ENCODE data around the gene PLEKHA4. TPM values are rescaled to one million over a fixed set of nuclear protein-coding genes. Genes with fewer than 3 reads are reported as not detected.

The PLEKHA4 gene
- total RNA-seq, 4 donors from 2014 or later: 7.3 to 18.7 (median 14.9) TPM

DNA sequence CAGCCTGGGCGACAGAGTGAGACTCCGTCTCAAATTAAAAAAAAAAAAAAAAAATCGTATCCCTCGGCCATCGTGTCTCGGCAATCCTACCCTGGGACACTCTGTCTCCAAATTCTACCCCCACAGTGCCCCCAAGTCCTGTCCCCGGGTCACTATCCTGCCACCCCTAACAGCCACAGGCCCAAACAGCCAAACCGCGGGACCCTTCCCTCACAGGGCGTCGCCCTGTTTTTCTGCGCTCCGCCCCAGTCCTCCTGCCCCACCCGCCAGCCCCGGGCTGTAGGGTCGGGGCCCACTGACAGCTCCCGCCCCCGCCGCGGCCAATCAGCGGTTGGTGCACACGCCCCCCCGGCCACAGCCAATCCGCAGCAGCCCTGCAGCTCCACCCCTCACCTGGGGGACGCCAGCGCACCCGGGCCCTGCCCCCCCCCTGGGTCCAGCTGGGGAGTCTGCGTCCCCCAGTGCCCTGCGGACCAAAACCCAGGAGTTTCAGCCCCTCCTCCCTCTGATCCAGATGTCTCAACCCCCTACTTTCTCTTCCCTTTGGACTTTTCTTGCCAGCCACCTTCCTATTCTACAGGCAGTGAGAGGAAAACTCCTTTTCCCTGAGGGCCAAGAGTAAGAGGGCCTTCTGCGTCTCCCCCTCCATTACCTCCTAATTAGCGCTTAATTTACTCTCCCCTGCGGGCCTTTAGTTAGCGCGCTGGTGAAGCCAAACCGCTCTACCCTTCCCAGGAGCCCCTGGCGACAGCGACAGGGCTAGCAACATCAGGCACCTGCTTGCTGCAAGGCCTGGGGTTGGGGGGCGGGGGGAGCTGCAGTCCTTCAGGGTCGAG, 56.1 kb downstream of the PLEKHA4 start:
- ATAC-seq (ENCODE audit: low FRiP score): peak; percentile 89
- TF ChIP-seq, protein P1, sequence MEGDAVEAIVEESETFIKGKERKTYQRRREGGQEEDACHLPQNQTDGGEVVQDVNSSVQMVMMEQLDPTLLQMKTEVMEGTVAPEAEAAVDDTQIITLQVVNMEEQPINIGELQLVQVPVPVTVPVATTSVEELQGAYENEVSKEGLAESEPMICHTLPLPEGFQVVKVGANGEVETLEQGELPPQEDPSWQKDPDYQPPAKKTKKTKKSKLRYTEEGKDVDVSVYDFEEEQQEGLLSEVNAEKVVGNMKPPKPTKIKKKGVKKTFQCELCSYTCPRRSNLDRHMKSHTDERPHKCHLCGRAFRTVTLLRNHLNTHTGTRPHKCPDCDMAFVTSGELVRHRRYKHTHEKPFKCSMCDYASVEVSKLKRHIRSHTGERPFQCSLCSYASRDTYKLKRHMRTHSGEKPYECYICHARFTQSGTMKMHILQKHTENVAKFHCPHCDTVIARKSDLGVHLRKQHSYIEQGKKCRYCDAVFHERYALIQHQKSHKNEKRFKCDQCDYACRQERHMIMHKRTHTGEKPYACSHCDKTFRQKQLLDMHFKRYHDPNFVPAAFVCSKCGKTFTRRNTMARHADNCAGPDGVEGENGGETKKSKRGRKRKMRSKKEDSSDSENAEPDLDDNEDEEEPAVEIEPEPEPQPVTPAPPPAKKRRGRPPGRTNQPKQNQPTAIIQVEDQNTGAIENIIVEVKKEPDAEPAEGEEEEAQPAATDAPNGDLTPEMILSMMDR (IDR thresholded peaks at IDR 0.05): no peak
- peak; percentile 46 for DNase-seq (ENCODE audit: low spot score)

DNA sequence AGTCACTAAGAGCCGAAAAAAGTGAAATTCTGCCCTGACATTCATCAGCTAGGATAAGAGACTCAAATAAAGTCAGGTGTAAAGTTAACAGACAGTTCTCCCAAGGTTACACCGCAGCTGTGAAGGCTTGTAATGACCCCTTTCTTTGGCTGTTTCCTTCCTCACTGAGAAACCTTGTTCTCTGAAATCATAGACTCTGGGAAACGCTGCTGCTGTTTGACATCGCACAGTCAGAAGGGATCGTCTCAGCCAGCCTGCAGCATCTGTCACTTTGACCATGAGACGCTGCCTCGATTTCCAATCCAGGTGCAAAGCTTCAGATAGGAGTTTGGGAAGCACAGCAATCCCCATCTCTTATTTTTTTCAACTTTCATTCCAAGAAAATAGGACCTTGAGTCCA, 58.3 kb downstream of the PLEKHA4 start:
- no peak for ATAC-seq (ENCODE audit: low FRiP score)
- DNase-seq (ENCODE audit: low spot score): no peak
- TF ChIP-seq, protein P1 (IDR thresholded peaks at IDR 0.05): no peak

DNA sequence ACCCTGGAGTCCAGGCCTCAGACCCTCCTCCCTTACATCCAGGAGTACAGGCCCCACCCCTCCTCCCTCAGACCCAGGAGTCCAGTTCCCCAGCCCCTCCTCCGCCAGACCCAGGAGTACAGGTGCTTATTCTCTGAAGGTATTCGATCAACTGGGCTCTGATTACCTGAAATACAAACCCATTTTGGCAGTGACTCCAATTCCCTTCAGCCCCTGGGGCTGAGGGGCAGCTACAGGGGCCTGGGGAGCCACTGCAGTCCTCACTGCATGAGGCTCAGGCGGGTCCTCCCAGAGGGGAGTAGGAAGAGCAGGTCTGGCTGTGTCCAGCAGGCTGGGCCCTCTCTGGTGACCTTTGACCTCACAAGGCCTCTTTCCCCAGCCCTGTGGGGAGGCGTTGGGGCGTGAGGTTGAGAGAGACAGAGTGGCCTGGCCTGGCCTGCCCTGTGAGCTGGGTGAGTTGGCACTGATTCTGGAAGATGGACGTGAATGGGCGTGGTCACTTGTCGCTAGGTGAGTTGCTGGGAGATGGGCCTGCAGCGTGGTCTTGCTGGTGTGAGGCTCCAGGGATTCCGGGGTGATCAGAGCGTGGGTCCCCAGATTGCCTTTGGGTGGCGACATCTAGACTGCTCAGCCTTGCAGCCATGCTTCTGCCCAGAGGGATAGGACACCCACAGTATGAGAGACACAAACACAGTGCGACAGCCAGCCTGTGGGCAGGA, 60.7 kb downstream of the PLEKHA4 start:
- DNase-seq (ENCODE audit: low spot score) (no peak), ATAC-seq (ENCODE audit: low FRiP score) (no peak)
- TF ChIP-seq, protein P1 (IDR thresholded peaks at IDR 0.05): no peak

DNA sequence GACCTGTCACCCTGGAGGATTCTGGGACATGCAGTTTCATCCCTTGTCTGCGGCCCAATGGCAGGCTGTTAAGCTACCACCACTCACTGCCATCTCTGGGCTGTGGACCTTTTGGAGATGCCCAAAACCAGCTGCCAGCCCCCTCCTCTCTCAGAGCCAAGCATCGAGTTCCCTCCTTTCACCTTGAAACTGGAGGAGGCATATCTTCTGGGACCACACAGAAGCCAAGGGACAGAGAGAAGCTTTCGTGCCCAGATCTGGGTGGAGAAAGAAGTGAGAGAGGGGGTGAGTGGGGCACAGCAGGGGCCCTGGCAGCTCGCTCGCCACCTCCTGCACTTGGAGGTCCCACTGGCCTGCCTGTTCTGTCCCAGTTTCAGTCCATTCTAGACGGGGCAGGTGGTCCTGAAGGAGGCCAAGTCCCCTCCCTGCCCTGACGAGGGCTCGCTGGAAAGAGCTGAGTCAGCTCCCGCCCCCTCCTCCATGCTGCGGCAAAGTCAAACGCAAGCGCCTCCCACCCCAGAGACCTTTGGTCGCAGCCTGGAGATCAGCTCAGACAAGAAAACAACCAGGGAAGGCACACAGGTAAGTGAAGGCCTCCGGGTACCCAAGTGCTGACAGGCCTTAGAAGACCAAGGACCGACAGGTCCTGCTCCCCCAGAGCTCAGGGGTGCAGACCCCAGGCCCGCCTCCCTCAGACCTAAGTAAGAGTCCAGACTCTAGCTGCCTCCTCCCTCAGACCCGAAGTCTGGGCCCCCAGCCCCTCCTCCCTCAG, 61.4 kb downstream of the PLEKHA4 start:
- TF ChIP-seq, protein P1 (IDR thresholded peaks at IDR 0.05): no peak
- DNase-seq (ENCODE audit: low spot score) (no peak), ATAC-seq (ENCODE audit: low FRiP score) (no peak)

DNA sequence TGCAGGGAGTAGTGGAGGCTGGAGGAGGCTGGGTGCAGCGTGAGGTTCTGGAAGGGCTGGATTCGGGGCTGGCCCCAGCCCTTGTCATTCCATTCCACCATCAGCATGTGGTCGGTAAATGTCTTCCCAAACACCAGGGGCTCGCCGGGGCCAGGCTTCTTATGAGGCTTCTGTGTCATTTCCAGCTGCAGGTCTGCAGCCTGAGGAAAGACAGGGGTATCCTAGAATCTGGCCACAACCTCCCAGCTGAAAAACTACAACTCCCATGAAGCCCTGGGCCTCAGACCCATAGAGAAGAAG, 61.9 kb downstream of the PLEKHA4 start:
- ATAC-seq (ENCODE audit: low FRiP score) (no peak), DNase-seq (ENCODE audit: low spot score) (no peak)
- TF ChIP-seq, protein P1 (IDR thresholded peaks at IDR 0.05): no peak

DNA sequence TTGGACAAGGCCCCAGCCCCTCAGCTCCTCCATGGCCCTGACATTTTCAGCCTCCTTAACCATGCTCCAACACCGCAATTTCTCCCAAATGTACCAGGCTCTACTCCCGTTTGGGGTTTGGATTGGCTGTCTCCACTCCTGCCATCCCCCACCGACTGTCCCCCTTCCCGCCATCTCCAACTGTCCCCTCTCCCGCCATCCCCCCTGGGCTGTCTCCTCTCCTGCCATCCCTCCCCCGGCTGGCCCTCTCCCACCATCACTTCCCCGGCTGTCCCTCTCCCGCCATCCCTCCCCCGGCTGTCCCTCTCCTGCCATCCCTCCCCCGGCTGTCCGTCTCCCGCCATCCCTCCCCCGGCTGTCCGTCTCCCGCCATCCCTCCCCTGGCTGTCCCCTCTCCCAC, 63.0 kb downstream of the PLEKHA4 start:
- ATAC-seq (ENCODE audit: low FRiP score) (no peak), DNase-seq (ENCODE audit: low spot score) (no peak)
- TF ChIP-seq, protein P1 (IDR thresholded peaks at IDR 0.05): no peak
